ENCODE data around the gene ASPG.

ASPG gene

GRCh38 chr14:104118006-104118844 lies 32.7 kb downstream of the ASPG start:
- DNase-seq = no peak
- Histone ChIP-seq H3K9me3 (ENCODE audit: control insufficient read depth, low read length) (no peaks in the 10 kb centered on the region), H3K27me3 (replicated peaks; ENCODE audit: control insufficient read depth, insufficient read depth, low read length, poor library complexity, severe bottlenecking) (peaks cover 11% of the 10 kb centered on the region), H3K36me3 (ENCODE audit: control insufficient read depth, insufficient read depth, low read length) (no peaks in the 10 kb centered on the region), H3K27ac (ENCODE audit: insufficient read depth, low read length, poor library complexity, severe bottlenecking) (no peak overlapping the region), H3K4me1 (ENCODE audit: control insufficient read depth, insufficient read depth, low read length, poor library complexity, severe bottlenecking) (no peaks in the 10 kb centered on the region), H3K4me3 (ENCODE audit: insufficient read depth, low read depth, low read length, poor library complexity, severe bottlenecking) (no peak overlapping the region)

GRCh38 chr14:104119119-104119487 lies 33.6 kb downstream of the ASPG start:
- no peak for DNase-seq

GRCh38 chr14:104119488-104120251 lies 34.2 kb downstream of the ASPG start:
- Histone ChIP-seq H3K4me3 (ENCODE audit: insufficient read depth, low read depth, low read length, poor library complexity, severe bottlenecking) (no peak overlapping the region), H3K4me1 (ENCODE audit: control insufficient read depth, insufficient read depth, low read length, poor library complexity, severe bottlenecking) (no peaks in the 10 kb centered on the region), H3K36me3 (ENCODE audit: control insufficient read depth, insufficient read depth, low read length) (no peaks in the 10 kb centered on the region), H3K27ac (ENCODE audit: insufficient read depth, low read length, poor library complexity, severe bottlenecking) (no peak overlapping the region), H3K9me3 (ENCODE audit: control insufficient read depth, low read length) (no peaks in the 10 kb centered on the region), H3K27me3 (replicated peaks; ENCODE audit: control insufficient read depth, insufficient read depth, low read length, poor library complexity, severe bottlenecking) (peaks cover 11% of the 10 kb centered on the region)
- DNase-seq = no peak

More at GRCh38 chr14:104119119-104119487, 33.6 kb downstream of the ASPG start:
- H3K9me3 ChIP-seq (ENCODE audit: control insufficient read depth, low read length) = no peaks in the 10 kb centered on the region
- H3K4me3 ChIP-seq (ENCODE audit: insufficient read depth, low read depth, low read length, poor library complexity, severe bottlenecking) = no peak overlapping the region
- H3K27ac ChIP-seq (ENCODE audit: insufficient read depth, low read length, poor library complexity, severe bottlenecking) = no peak overlapping the region
- H3K36me3 ChIP-seq (ENCODE audit: control insufficient read depth, insufficient read depth, low read length) = no peaks in the 10 kb centered on the region
- H3K27me3 ChIP-seq (replicated peaks; ENCODE audit: control insufficient read depth, insufficient read depth, low read length, poor library complexity, severe bottlenecking) = peaks cover 11% of the 10 kb centered on the region
- H3K4me1 ChIP-seq (ENCODE audit: control insufficient read depth, insufficient read depth, low read length, poor library complexity, severe bottlenecking) = no peaks in the 10 kb centered on the region

GRCh38 chr14:104120281-104120741 lies 34.8 kb downstream of the ASPG start:
- Histone ChIP-seq H3K9me3 (ENCODE audit: control insufficient read depth, low read length) (no peaks in the 10 kb centered on the region), H3K4me1 (ENCODE audit: control insufficient read depth, insufficient read depth, low read length, poor library complexity, severe bottlenecking) (no peaks in the 10 kb centered on the region), H3K27me3 (replicated peaks; ENCODE audit: control insufficient read depth, insufficient read depth, low read length, poor library complexity, severe bottlenecking) (peaks cover 11% of the 10 kb centered on the region), H3K27ac (ENCODE audit: insufficient read depth, low read length, poor library complexity, severe bottlenecking) (no peak overlapping the region), H3K4me3 (ENCODE audit: insufficient read depth, low read depth, low read length, poor library complexity, severe bottlenecking) (no peak overlapping the region), H3K36me3 (ENCODE audit: control insufficient read depth, insufficient read depth, low read length) (no peaks in the 10 kb centered on the region)
- DNase-seq = no peak

GRCh38 chr14:104121142-104121541 lies 35.6 kb downstream of the ASPG start:
- Histone ChIP-seq H3K27ac (ENCODE audit: insufficient read depth, low read length, poor library complexity, severe bottlenecking) (no peak overlapping the region), H3K9me3 (ENCODE audit: control insufficient read depth, low read length) (no peaks in the 10 kb centered on the region), H3K27me3 (replicated peaks; ENCODE audit: control insufficient read depth, insufficient read depth, low read length, poor library complexity, severe bottlenecking) (peaks cover 9% of the 10 kb centered on the region), H3K36me3 (ENCODE audit: control insufficient read depth, insufficient read depth, low read length) (no peaks in the 10 kb centered on the region), H3K4me1 (ENCODE audit: control insufficient read depth, insufficient read depth, low read length, poor library complexity, severe bottlenecking) (no peaks in the 10 kb centered on the region), H3K4me3 (ENCODE audit: insufficient read depth, low read depth, low read length, poor library complexity, severe bottlenecking) (no peak overlapping the region)
- no peak for DNase-seq

GRCh38 chr14:104123879-104124278 lies 38.4 kb downstream of the ASPG start:
- Histone ChIP-seq H3K4me1 (ENCODE audit: control insufficient read depth, insufficient read depth, low read length, poor library complexity, severe bottlenecking) (no peaks in the 10 kb centered on the region), H3K27ac (ENCODE audit: insufficient read depth, low read length, poor library complexity, severe bottlenecking) (no peak overlapping the region), H3K36me3 (ENCODE audit: control insufficient read depth, insufficient read depth, low read length) (no peaks in the 10 kb centered on the region), H3K9me3 (ENCODE audit: control insufficient read depth, low read length) (no peaks in the 10 kb centered on the region), H3K27me3 (replicated peaks; ENCODE audit: control insufficient read depth, insufficient read depth, low read length, poor library complexity, severe bottlenecking) (peaks cover 6% of the 10 kb centered on the region), H3K4me3 (ENCODE audit: insufficient read depth, low read depth, low read length, poor library complexity, severe bottlenecking) (no peak overlapping the region)
- DNase-seq = no peak

GRCh38 chr14:104125011-104125410 lies 39.5 kb downstream of the ASPG start:
- Histone ChIP-seq H3K27me3 (replicated peaks; ENCODE audit: control insufficient read depth, insufficient read depth, low read length, poor library complexity, severe bottlenecking) (no peaks in the 10 kb centered on the region), H3K4me3 (ENCODE audit: insufficient read depth, low read depth, low read length, poor library complexity, severe bottlenecking) (no peak overlapping the region), H3K4me1 (ENCODE audit: control insufficient read depth, insufficient read depth, low read length, poor library complexity, severe bottlenecking) (no peaks in the 10 kb centered on the region), H3K27ac (ENCODE audit: insufficient read depth, low read length, poor library complexity, severe bottlenecking) (no peak overlapping the region), H3K9me3 (ENCODE audit: control insufficient read depth, low read length) (no peaks in the 10 kb centered on the region), H3K36me3 (ENCODE audit: control insufficient read depth, insufficient read depth, low read length) (no peaks in the 10 kb centered on the region)
- no peak for DNase-seq

- no peaks in the 10 kb centered on the region for H3K27me3 ChIP-seq (replicated peaks; ENCODE audit: control insufficient read depth, insufficient read depth, low read length, poor library complexity, severe bottlenecking)
- H3K4me3 ChIP-seq (ENCODE audit: insufficient read depth, low read depth, low read length, poor library complexity, severe bottlenecking) = no peak overlapping the region
- no peak for DNase-seq
- H3K27ac ChIP-seq (ENCODE audit: insufficient read depth, low read length, poor library complexity, severe bottlenecking) = no peak overlapping the region
- no peaks in the 10 kb centered on the region for H3K4me1 ChIP-seq (ENCODE audit: control insufficient read depth, insufficient read depth, low read length, poor library complexity, severe bottlenecking)
- peaks cover 3% of the 10 kb centered on the region for H3K9me3 ChIP-seq (ENCODE audit: control insufficient read depth, low read length)
- no peaks in the 10 kb centered on the region for H3K36me3 ChIP-seq (ENCODE audit: control insufficient read depth, insufficient read depth, low read length)
Measured at GRCh38 chr14:104126753-104127152, 41.3 kb downstream of the ASPG start.

- DNase-seq = no peak
- no peak overlapping the region for H3K27ac ChIP-seq (ENCODE audit: insufficient read depth, low read length, poor library complexity, severe bottlenecking)
- H3K9me3 ChIP-seq (ENCODE audit: control insufficient read depth, low read length) = peaks cover 3% of the 10 kb centered on the region
- H3K36me3 ChIP-seq (ENCODE audit: control insufficient read depth, insufficient read depth, low read length) = no peaks in the 10 kb centered on the region
- no peak overlapping the region for H3K4me3 ChIP-seq (ENCODE audit: insufficient read depth, low read depth, low read length, poor library complexity, severe bottlenecking)
- no peaks in the 10 kb centered on the region for H3K4me1 ChIP-seq (ENCODE audit: control insufficient read depth, insufficient read depth, low read length, poor library complexity, severe bottlenecking)
- no peaks in the 10 kb centered on the region for H3K27me3 ChIP-seq (replicated peaks; ENCODE audit: control insufficient read depth, insufficient read depth, low read length, poor library complexity, severe bottlenecking)
Measured at GRCh38 chr14:104128981-104129380, 43.5 kb downstream of the ASPG start.

- Histone ChIP-seq H3K36me3 (ENCODE audit: control insufficient read depth, insufficient read depth, low read length) (no peaks in the 10 kb centered on the region), H3K27ac (ENCODE audit: insufficient read depth, low read length, poor library complexity, severe bottlenecking) (no peak overlapping the region), H3K27me3 (replicated peaks; ENCODE audit: control insufficient read depth, insufficient read depth, low read length, poor library complexity, severe bottlenecking) (no peaks in the 10 kb centered on the region), H3K9me3 (ENCODE audit: control insufficient read depth, low read length) (peaks cover 3% of the 10 kb centered on the region), H3K4me1 (ENCODE audit: control insufficient read depth, insufficient read depth, low read length, poor library complexity, severe bottlenecking) (no peaks in the 10 kb centered on the region), H3K4me3 (ENCODE audit: insufficient read depth, low read depth, low read length, poor library complexity, severe bottlenecking) (no peak overlapping the region)
- DNase-seq = no peak
Measured at GRCh38 chr14:104129556-104129955, 44.1 kb downstream of the ASPG start.
